GM12878 (cell line): Measurements from ENCODE around the gene AMTN. TPM values are rescaled to one million over a fixed set of nuclear protein-coding genes. Genes with fewer than 3 reads are reported as not detected.
A peak's percentile ranks its signal among the peaks of the same experiment; 100 is the strongest.

Experiments
- ATF7 ChIP-seq: fragments of 450-650 bp; IDR thresholded peaks from 2 replicates; pipeline ENCODE4 v1.6.1; 2016; ENCODE audit warnings: low read depth, mild to moderate bottlenecking
- HDAC6 ChIP-seq: fragments of 200-600 bp; sonication (generic); IDR thresholded peaks from one replicate; pipeline ENCODE4 v1.8.0; 2017; ENCODE audit warnings: antibody characterized with exemption; ENCODE audit not compliant: unreplicated experiment
- IKZF2 ChIP-seq, 2 experiments: fragments of 450-650 bp; IDR thresholded peaks; 2 replicates each; pipeline ENCODE4 v1.6.1; 2017; ENCODE audit warnings: mild to moderate bottlenecking in 2 of 2, moderate library complexity in 2 of 2
- JUNB ChIP-seq: IDR thresholded peaks from 2 replicates; pipeline ENCODE4 v1.6.1; 2016; ENCODE audit warnings: antibody characterized with exemption, mild to moderate bottlenecking
- MXI1 ChIP-seq: fragments of 150-350 bp; IDR thresholded peaks from 2 replicates; pipeline ENCODE4 v1.6.1; 2011; ENCODE audit warnings: low read depth, mild to moderate bottlenecking, inconsistent platforms, low read length, improper control_type of control experiment
- NR2C2 ChIP-seq: IDR thresholded peaks from 2 replicates; pipeline ENCODE4 v1.6.1; 2011; ENCODE audit warnings: borderline replicate concordance, low read depth; ENCODE audit not compliant: control insufficient read depth, insufficient read length
- RAD21 ChIP-seq: IDR thresholded peaks from 2 replicates; pipeline ENCODE4 v1.6.1; 2011; ENCODE audit warnings: mild to moderate bottlenecking, low read depth, low read length, moderate library complexity; ENCODE audit not compliant: insufficient read depth
- RCOR1 ChIP-seq: conservative IDR thresholded peaks from 2 replicates; pipeline ENCODE4 v1.6.1; 2012; ENCODE audit warnings: low read depth, low read length, improper control_type of control experiment
- SREBF2 ChIP-seq: IDR thresholded peaks from 2 replicates; pipeline ENCODE4 v1.6.1; 2012; ENCODE audit warnings: mild to moderate bottlenecking, low read length
- TCF3 ChIP-seq: IDR thresholded peaks from 2 replicates; pipeline ENCODE4 v1.6.1; 2012; ENCODE audit warnings: low read depth, mild to moderate bottlenecking, low read length, borderline replicate concordance; ENCODE audit not compliant: insufficient read depth
- polyA plus RNA-seq, 11 experiments: library from polyadenylated mRNA; depleted of rRNA in 4 of 11; unstranded in 6 of 11; stranded (reverse) in 5 of 11; fragments of >200 nt; fragmentation: Nextera tagmentation in 4 of 11; fragmentation: Illumina TruSeq in 1 of 11; extraction: Ambion mirVana in 4 of 11; extraction: Trizol in 1 of 11; gene quantifications; 1 replicate in 1 of 11; 2 replicates in 10 of 11; pipeline versions ENCODE4 v1.2.1 to v1.2.3, GENCODE V29; 2011 to 2016; ENCODE audit warnings: inconsistent platforms in 2 of 11, missing spikeins in 2 of 11, low read depth in 1 of 11
- total RNA-seq, 4 experiments: library from RNA; depleted of rRNA in 3 of 4; stranded (reverse); fragments of >200 nt in 3 of 4; fragmentation: Illumina TruSeq in 1 of 4; extraction: Trizol in 1 of 4; gene quantifications; 2 replicates each; pipeline versions ENCODE4 v1.2.1 to v1.2.3, GENCODE V29; 2013 to 2021
- TF ChIP-seq, protein P1 (sequence below): fragments of 450-650 bp; formaldehyde crosslinking; IDR thresholded peaks from 2 replicates; pipeline ENCODE4 v1.4.0; 2022; ENCODE audit warnings: mild to moderate bottlenecking, moderate library complexity
- TF ChIP-seq, protein P2 (sequence below), 3 experiments: IDR thresholded peaks in 2 of 3; conservative IDR thresholded peaks in 1 of 3; 2 replicates each; pipeline ENCODE4 v1.5.1; 2011; ENCODE audit warnings: low read depth in 3 of 3, low read length in 3 of 3, mild to moderate bottlenecking in 3 of 3, control low read depth in 2 of 3, moderate library complexity in 2 of 3, inconsistent platforms in 1 of 3, mixed read lengths in 1 of 3; ENCODE audit not compliant: control insufficient read depth in 2 of 3, insufficient read depth in 1 of 3; ENCODE audit errors: extremely low read depth in 1 of 3

AMTN gene
- total and polyA plus RNA-seq, 10 of the 15 experiments (the other 5 are each of a cell fraction or from before 2014, with no cell fraction given) = not detected

DNA sequence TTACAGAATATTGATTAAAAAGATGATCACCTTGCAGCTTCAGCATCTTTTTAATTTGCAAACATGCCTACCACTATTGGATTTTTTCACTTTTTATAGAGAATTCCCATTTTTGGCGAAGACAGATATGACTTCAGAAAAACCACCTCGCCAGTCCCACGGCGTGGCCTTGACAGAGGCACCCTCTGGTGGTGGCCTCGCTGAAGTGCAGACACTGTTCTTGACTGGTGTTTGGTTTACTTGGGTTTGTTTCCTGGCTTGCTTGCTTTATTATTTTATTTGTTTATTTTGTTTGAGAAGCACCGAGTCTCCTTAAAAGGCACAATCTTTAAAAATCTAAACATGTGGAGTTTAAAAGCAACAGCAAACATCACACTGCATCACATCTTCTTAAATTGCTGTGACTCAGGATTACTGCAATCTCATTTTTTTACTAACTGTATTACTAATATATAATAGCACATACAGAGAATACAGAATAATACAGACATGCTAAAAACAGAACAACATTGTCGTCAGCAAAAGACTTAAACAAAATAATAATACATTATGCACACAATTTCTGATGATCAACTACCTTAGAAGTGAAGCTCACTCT, 13.1 kb upstream of the AMTN start (continued):
- TF ChIP-seq, protein P1, sequence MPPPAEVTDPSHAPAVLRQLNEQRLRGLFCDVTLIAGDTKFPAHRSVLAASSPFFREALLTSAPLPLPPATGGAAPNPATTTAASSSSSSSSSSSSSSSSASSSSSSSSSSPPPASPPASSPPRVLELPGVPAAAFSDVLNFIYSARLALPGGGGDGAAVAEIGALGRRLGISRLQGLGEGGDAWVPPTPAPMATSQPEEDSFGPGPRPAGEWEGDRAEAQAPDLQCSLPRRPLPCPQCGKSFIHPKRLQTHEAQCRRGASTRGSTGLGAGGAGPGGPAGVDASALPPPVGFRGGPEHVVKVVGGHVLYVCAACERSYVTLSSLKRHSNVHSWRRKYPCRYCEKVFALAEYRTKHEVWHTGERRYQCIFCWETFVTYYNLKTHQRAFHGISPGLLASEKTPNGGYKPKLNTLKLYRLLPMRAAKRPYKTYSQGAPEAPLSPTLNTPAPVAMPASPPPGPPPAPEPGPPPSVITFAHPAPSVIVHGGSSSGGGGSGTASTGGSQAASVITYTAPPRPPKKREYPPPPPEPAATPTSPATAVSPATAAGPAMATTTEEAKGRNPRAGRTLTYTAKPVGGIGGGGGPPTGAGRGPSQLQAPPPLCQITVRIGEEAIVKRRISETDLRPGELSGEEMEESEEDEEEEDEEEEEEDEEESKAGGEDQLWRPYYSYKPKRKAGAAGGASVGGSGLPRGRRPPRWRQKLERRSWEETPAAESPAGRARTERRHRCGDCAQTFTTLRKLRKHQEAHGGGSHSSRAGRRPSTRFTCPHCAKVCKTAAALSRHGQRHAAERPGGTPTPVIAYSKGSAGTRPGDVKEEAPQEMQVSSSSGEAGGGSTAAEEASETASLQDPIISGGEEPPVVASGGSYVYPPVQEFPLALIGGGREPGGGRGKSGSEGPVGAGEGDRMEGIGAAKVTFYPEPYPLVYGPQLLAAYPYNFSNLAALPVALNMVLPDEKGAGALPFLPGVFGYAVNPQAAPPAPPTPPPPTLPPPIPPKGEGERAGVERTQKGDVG = no peak
- TF ChIP-seq JUNB (0 out of 2 replicates have a peak, but pooled peaks have one; percentile 11), TCF3 (no peak), SREBF2 (no peak), RAD21 (peak; percentile 96), IKZF2 (IDR thresholded peaks at IDR 0.05) (0 out of 4 replicates have a peak, but pooled peaks of 1 of the 2 experiments have one; percentile 16), NR2C2 (no peak), MXI1 (no peak), RCOR1 (no peak), ATF7 (peak; percentile 35; the same call in 1 of the 2 replicates), HDAC6 (no peak)
- TF ChIP-seq, protein P2, sequence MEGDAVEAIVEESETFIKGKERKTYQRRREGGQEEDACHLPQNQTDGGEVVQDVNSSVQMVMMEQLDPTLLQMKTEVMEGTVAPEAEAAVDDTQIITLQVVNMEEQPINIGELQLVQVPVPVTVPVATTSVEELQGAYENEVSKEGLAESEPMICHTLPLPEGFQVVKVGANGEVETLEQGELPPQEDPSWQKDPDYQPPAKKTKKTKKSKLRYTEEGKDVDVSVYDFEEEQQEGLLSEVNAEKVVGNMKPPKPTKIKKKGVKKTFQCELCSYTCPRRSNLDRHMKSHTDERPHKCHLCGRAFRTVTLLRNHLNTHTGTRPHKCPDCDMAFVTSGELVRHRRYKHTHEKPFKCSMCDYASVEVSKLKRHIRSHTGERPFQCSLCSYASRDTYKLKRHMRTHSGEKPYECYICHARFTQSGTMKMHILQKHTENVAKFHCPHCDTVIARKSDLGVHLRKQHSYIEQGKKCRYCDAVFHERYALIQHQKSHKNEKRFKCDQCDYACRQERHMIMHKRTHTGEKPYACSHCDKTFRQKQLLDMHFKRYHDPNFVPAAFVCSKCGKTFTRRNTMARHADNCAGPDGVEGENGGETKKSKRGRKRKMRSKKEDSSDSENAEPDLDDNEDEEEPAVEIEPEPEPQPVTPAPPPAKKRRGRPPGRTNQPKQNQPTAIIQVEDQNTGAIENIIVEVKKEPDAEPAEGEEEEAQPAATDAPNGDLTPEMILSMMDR (IDR thresholded peaks at IDR 0.05 in 2 of 3, conservative IDR thresholded peaks at IDR 0.05 in 1 of 3; ENCODE audit: control insufficient read depth in 2 of 3, extremely low read depth in 1 of 3, insufficient read depth in 1 of 3, low read depth in 3 of 3, low read length in 3 of 3) = peak; percentile 85 to 92 (median 92)
- TF ChIP-seq, all 136 proteins: peak for 7
